NT2/D1 (cell line): ENCODE measurements around the gene SOX6.

Experiments used
- DNase-seq: peaks from one replicate; pipeline ENCODE4 v3.0.0-alpha.2; 2011; ENCODE audit warnings: low read depth, low spot score
- H3K27me3 ChIP-seq: 2 replicates; pipeline ENCODE4 v1.6.0; 2011; ENCODE audit warnings: mild to moderate bottlenecking; ENCODE audit not compliant: insufficient read length, insufficient read depth
- H3K36me3 ChIP-seq: 2 replicates; pipeline ENCODE4 v1.6.1; 2011; ENCODE audit warnings: mild to moderate bottlenecking, low read length, mixed read lengths; ENCODE audit not compliant: insufficient read depth, insufficient read length
- H3K4me1 ChIP-seq: 2 replicates; pipeline ENCODE4 v1.5.1; 2011; ENCODE audit not compliant: insufficient read depth, insufficient read length
- H3K4me3 ChIP-seq: 2 replicates; pipeline ENCODE4 v1.5.1; 2011; ENCODE audit warnings: low read depth; ENCODE audit not compliant: insufficient read length
- H3K9ac ChIP-seq: 2 replicates; pipeline ENCODE4 v1.6.0; 2011; ENCODE audit warnings: low read depth; ENCODE audit not compliant: insufficient read length
- H3K9me3 ChIP-seq: 2 replicates; pipeline ENCODE4 v1.5.1; 2011; ENCODE audit warnings: mild to moderate bottlenecking, low read length; ENCODE audit not compliant: insufficient read depth
- SUZ12 ChIP-seq: IDR thresholded peaks from 2 replicates; pipeline ENCODE4 v1.6.1; 2011; ENCODE audit not compliant: insufficient read length, insufficient read depth; ENCODE audit errors: extremely low read depth
- YY1 ChIP-seq: IDR thresholded peaks from 2 replicates; pipeline ENCODE4 v1.6.1; 2011; ENCODE audit not compliant: insufficient read length, insufficient read depth
- ZNF274 ChIP-seq: IDR thresholded peaks from 2 replicates; pipeline ENCODE4 v1.6.1; 2011; ENCODE audit warnings: mild to moderate bottlenecking, low read depth, low read length

Gene SOX6

DNA sequence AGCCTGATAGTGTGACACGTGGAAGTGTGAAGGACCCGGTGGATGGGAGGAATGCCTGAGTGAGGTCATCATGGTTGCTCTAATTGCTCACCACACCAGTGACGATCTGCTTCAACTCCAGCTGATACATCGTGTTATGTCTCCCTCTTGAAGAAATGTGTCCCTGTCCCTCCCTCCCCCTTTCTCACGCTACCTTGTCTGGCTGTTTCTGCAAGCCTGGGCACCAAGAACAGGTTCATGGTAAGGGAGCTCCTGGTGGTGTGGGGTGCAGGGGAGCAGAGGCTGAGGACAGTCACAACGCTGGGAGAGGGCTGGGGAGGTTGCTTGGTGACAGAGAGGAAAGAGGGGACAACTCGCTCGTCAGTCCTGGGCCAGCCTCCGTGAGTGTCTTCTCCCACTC is 413.4 kb downstream of the SOX6 start:
- Histone ChIP-seq H3K9ac (no peak overlapping the region), H3K36me3 (no peaks in the 10 kb centered on the region), H3K9me3 (0 out of 2 replicates have a peak, but pooled peaks cover 5% of the 10 kb centered on the region), H3K4me1 (no peaks in the 10 kb centered on the region), H3K4me3 (no peak overlapping the region), H3K27me3 (peaks cover 6% of the 10 kb centered on the region)
- no peak for DNase-seq
- TF ChIP-seq ZNF274 (no peak), SUZ12 (no peak), YY1 (no peak)

DNA sequence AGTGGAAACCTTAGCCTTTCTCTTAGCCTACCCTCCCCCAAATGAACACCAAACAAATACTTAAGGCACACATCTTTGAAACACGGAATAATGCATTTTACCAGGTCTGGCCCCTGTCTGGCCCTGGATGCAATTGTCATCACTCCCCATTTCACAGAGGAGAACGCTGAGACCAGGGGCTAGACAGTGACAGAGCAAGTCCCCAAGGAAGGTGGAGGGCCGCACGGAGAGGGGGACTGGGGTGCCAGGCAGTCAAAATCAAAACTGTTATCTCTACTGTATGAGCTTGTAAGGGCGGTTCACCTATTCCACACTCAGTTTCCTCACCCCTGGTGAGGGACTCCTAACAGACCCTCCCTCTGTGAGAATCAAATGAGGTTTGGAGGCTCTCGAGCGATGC is 414.2 kb downstream of the SOX6 start:
- H3K9me3 ChIP-seq: 0 out of 2 replicates have a peak, but pooled peaks cover 5% of the 10 kb centered on the region
- H3K4me1 ChIP-seq: no peaks in the 10 kb centered on the region
- no peak for DNase-seq
- H3K27me3 ChIP-seq: peaks cover 6% of the 10 kb centered on the region
- no peak overlapping the region for H3K9ac ChIP-seq
- no peak overlapping the region for H3K4me3 ChIP-seq
- TF ChIP-seq ZNF274: no peak
- no peak for TF ChIP-seq YY1
- TF ChIP-seq SUZ12: no peak
- H3K36me3 ChIP-seq: no peaks in the 10 kb centered on the region

DNA sequence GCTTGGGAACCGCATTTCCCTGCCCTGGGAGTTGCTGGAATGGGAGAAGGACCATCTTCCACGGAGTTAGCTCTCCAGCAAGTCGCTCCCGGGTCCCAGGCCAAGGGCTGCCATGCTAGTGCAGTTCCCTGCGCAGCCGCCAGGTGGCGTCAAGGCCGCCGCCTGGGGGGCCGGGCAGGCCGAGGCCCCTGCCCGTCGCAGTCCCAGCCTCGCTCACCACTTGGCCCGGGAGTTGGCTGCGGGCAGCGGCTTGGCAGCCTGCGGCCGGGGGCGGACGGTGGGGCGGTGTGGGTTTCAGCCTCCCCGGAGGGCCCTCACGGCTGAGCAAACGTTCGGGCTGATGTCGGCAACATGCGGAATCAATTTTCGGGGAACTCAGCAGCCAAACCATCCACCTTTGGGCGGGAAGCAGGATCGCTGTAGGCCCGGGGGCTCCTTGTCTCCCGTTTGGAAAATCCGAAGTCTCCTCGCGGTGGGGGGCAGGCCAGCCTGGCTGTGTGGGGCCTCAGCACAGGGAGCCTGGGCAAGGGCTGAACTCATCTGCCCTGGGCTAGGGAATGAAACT is 415.1 kb downstream of the SOX6 start:
- no peaks in the 10 kb centered on the region for H3K36me3 ChIP-seq
- H3K4me3 ChIP-seq: no peak overlapping the region
- H3K27me3 ChIP-seq: peaks cover 6% of the 10 kb centered on the region
- no peak overlapping the region for H3K9ac ChIP-seq
- no peaks in the 10 kb centered on the region for H3K4me1 ChIP-seq
- DNase-seq: no peak
- TF ChIP-seq SUZ12: no peak
- no peak for TF ChIP-seq YY1
- TF ChIP-seq ZNF274: no peak
- H3K9me3 ChIP-seq: 0 out of 2 replicates have a peak, but pooled peaks cover 1% of the 10 kb centered on the region

DNA sequence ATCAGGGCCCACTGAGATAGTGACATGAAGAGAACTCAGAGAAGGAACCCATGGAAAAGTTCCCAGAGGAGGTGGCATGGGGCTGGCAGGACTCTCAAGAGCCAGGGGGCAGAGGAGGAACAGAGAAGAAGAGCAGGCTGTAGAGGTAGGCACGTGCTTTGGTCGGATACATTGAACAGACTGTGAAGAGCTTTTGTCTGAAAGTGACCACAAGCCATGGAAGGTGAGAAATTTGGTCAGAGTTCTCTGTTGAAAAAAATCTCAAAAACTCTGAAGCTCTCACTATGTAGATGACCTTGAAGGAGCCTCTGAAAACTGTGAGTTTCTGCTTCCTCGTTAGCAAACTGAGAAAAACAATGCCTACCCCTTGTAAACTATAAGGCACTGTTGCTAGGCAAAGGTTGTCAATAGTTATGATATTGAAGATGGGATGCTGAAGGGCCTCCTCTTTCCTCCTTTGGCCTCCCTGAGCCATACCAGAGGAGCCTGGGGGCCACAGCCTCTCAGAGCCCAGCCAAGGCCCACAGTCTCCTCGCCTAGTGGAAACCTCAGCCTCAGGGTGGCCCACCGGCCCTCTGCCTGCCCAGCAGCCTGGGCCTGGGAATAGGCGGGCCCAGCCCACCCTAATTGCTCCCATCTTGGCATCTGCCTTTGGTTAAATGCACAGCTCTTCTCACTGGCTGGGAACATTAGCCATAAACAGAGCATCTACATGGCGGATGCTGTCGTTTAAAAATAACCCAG is 415.7 kb downstream of the SOX6 start:
- no peak for DNase-seq
- no peak overlapping the region for H3K4me3 ChIP-seq
- no peaks in the 10 kb centered on the region for H3K9me3 ChIP-seq
- H3K36me3 ChIP-seq: no peaks in the 10 kb centered on the region
- H3K27me3 ChIP-seq: peaks cover 6% of the 10 kb centered on the region
- no peak overlapping the region for H3K9ac ChIP-seq
- TF ChIP-seq YY1: no peak
- no peak for TF ChIP-seq ZNF274
- TF ChIP-seq SUZ12: no peak
- H3K4me1 ChIP-seq: no peaks in the 10 kb centered on the region

DNA sequence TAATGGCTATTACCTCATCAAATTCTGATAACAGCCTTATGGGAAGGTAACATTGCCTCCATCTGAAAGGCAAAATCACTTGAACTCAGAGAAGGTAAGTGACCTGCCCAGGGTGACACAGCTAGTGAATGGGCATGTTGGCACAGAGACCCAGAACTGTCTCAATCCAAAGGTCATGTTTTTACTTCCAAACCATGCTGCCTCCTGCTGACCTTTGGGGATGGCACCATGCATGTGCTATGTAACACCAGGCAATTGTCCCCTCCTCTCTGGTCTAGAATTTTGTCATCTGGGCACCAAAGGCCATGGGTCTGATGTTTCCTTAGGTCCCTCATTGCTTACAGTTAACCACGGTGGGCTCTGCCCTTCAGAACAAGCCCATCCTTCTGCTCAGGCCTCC is 417.4 kb downstream of the SOX6 start:
- no peak for TF ChIP-seq ZNF274
- TF ChIP-seq YY1: no peak
- no peak for TF ChIP-seq SUZ12
- H3K27me3 ChIP-seq: peaks cover 6% of the 10 kb centered on the region
- H3K4me1 ChIP-seq: no peaks in the 10 kb centered on the region
- no peak overlapping the region for H3K9ac ChIP-seq
- no peaks in the 10 kb centered on the region for H3K36me3 ChIP-seq
- no peak for DNase-seq
- H3K9me3 ChIP-seq: no peaks in the 10 kb centered on the region
- H3K4me3 ChIP-seq: no peak overlapping the region

DNA sequence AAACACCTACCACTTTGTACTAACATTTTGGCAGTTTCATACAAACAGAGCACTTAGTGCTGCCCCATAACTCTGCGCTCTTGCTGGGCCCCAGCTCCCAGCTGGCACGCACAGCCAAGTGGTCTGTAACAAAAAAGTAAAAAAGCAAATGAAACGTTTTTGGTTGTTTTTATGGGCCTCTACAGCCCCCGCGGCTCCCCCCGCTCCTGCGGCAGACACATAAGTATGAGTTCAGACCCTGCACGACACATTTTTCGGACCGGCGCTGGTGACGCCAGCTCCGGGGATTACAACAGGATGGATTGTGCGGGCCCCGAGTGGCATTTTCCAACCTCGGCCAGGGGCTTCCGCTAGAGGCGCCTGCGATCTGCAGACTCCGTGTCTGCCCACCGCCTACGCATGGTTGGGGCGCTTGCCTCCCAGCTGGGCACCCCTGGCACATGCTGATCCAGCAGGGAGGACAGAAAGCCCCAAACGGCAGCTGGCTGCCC is 418.2 kb downstream of the SOX6 start:
- no peaks in the 10 kb centered on the region for H3K36me3 ChIP-seq
- no peak for TF ChIP-seq YY1
- TF ChIP-seq ZNF274: no peak
- no peak for TF ChIP-seq SUZ12
- no peak for DNase-seq

DNA sequence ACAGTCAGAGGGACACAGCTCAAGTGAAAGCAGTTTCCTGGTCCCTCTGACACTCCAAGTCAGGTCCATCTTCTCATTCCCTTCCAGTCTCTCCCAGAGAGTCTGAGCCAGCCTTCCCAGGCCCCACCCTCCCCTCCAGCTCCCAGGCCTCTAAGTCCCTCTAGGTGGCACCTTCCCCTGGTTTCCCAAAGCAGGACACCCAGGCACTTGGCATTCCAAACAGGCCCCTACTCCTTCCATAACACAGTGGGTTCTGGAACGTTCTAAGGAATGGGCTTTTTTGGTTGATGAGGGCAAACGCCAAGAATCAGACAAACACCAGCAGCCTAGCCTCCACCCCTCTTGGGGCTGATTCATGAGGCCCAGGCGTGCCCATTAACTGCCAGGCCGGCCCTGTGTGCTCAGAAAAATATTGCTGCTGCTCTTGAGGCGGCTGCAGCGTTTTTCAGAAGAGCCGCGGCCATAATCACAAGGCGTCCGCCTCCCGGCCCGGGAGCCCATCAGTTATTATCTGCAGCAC is 418.7 kb downstream of the SOX6 start:
- H3K27me3 ChIP-seq: peaks cover 2% of the 10 kb centered on the region
- H3K4me3 ChIP-seq: no peak overlapping the region
- H3K9ac ChIP-seq: no peak overlapping the region
- TF ChIP-seq SUZ12 (no peak), ZNF274 (no peak), YY1 (no peak)
- no peaks in the 10 kb centered on the region for H3K4me1 ChIP-seq
- no peaks in the 10 kb centered on the region for H3K36me3 ChIP-seq
- DNase-seq: no peak
- no peaks in the 10 kb centered on the region for H3K9me3 ChIP-seq

More for the DNA sequence above, 418.2 kb downstream of the SOX6 start:
- Histone ChIP-seq H3K27me3 (peaks cover 6% of the 10 kb centered on the region), H3K9ac (no peak overlapping the region), H3K9me3 (no peaks in the 10 kb centered on the region), H3K4me3 (no peak overlapping the region), H3K4me1 (no peaks in the 10 kb centered on the region)
